Measurements from ENCODE around the gene SNX22. TPM values are rescaled to one million over a fixed set of nuclear protein-coding genes. Genes with fewer than 3 reads are reported as not detected.

SNX22 gene
- total RNA-seq, 2 donors from 2014 or later, result 12.2 to 15.9 TPM

DNA sequence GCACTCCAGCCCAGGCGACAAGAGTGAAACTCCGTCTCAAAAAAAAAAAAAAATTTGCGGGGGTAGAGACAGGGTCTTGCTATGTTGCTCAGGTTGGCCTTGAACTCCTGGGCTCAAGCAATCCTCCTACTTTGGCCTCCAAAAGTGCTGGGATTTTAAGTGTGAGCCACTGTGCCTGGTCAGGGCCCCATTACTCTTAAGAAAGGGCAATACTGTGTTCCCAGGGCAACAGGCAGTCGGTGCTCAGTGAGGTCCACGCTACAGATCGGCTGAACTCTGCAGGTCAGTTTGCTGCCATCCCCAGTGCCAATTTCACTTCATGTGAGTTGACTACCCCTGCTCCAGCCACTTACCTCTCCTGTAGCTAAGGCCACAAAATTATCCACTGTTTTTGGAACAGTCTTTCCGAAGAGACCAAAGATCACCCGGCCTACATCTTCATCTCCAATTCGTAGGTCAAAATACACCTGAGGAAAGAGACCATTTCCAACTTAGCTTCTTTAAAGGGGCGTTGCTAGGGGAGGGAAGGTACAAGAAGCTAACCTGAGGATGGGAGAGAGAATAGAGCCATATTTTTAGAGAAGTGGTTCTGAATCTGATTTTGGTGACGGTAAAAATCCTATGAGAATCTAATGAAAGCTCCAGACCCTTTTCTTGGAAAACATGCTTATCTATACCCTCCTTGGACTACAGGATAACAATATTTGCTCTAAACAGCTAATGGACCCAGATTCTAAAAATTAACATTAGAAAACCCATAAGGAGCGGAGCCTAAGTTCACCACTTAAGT is 10.4 kb downstream of the SNX22 start:
- no peak for DNase-seq (ENCODE audit: low spot score)
- no peak for TF ChIP-seq POLR2A (IDR thresholded peaks at IDR 0.05)
- TF ChIP-seq CTCF (IDR thresholded peaks at IDR 0.05), result no peak
- TF ChIP-seq POLR2AphosphoS5 (IDR thresholded peaks at IDR 0.05), result no peak
- 43% methylated on average over 12 of the region's 12 CpGs for WGBS

DNA sequence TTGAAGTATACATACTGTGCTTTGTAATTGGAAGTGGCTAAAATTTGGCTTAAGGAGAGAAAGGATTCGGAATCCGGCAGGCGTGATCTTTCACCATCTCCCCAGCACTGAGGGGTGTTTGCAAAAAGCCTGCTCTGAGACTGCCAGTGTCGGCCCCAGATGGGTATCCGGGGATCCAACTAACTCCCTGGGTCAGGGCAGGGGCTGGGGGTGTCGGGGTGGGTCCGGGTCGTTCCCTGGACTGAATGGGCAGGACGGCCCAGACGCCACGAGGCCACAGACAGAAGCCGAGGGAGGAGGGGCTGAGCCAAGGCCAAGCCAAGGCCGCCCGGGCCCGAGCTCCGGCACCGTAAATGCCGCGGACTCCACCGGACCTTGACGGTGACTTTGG is 10.9 kb downstream of the SNX22 start:
- Histone ChIP-seq H3K36me3 (peaks cover 15 to 24% of the 10 kb centered on the region in 2 donors), H3K27me3 (replicated peaks; ENCODE audit: insufficient read depth) (no peaks in the 10 kb centered on the region), H3K4me3 (peak overlapping the region; percentile 78 to 80), H3K27ac (peak overlapping the region; percentile 79 to 85), H3K9me3 (no peaks in the 10 kb centered on the region), H3K4me1 (replicated peaks) (peaks cover 15% of the 10 kb centered on the region)
- TF ChIP-seq POLR2AphosphoS5 (IDR thresholded peaks at IDR 0.05) (no peak), POLR2A (IDR thresholded peaks at IDR 0.05) (no peak), CTCF (IDR thresholded peaks at IDR 0.05) (no peak)
- WGBS, result under 1% methylated on average over 12 of the region's 21 CpGs
- intact Hi-C loops (cut with DNase I), result loop anchor here (5.0 kb wide), 1 partner anchor 65 kb away; the partner anchor contains the start of gene SNX1
- no peak for DNase-seq (ENCODE audit: low spot score)

More for the DNA sequence above, 10.4 kb downstream of the SNX22 start:
- H3K27ac ChIP-seq, result peak overlapping the region; percentile 79 to 85
- H3K36me3 ChIP-seq, result peaks cover 16 to 27% of the 10 kb centered on the region in 2 donors
- H3K9me3 ChIP-seq, result no peaks in the 10 kb centered on the region
- peaks cover 15% of the 10 kb centered on the region for H3K4me1 ChIP-seq (replicated peaks)
- intact Hi-C loops (cut with DNase I), result loop anchor here (5.0 kb wide), 1 partner anchor 65 kb away; the partner anchor contains the start of gene SNX1
- H3K4me3 ChIP-seq, result peak overlapping the region; percentile 78 to 80
- no peaks in the 10 kb centered on the region for H3K27me3 ChIP-seq (replicated peaks; ENCODE audit: insufficient read depth)

GRCh38 chr15:64162869-64163658 is 11.5 kb downstream of the SNX22 start, which contains the start of gene PPIB:
Gene PPIB (minus strand): TSS chr15:64163022. CDS start chr15:64162986, 36 bp downstream.
- peak; percentile 97 for DNase-seq (ENCODE audit: low spot score)
- Histone ChIP-seq H3K9me3 (no peaks in the 10 kb centered on the region), H3K36me3 (peaks cover 11 to 24% of the 10 kb centered on the region in 2 donors), H3K27me3 (replicated peaks; ENCODE audit: insufficient read depth) (no peaks in the 10 kb centered on the region), H3K27ac (peak within 1 kb of the TSS; percentile 79 to 85), H3K4me3 (peak within 1 kb of the TSS; percentile 78 to 80), H3K4me1 (replicated peaks) (peaks cover 15% of the 10 kb centered on the region)
- intact Hi-C loops (cut with DNase I), result loop anchor here (1.0 to 5.0 kb wide), 2 partner anchors 66 to 193 kb away; partner anchors contain the start of genes CSNK1G1 and SNX1
- TF ChIP-seq POLR2A (IDR thresholded peaks at IDR 0.05) (peak; percentile 61), POLR2AphosphoS5 (IDR thresholded peaks at IDR 0.05) (peak; percentile 93), CTCF (IDR thresholded peaks at IDR 0.05) (peak in 3 of 4 experiments; percentile 27 to 66 (median 61))
- WGBS, result under 1% methylated on average over 37 of the region's 69 CpGs

DNA sequence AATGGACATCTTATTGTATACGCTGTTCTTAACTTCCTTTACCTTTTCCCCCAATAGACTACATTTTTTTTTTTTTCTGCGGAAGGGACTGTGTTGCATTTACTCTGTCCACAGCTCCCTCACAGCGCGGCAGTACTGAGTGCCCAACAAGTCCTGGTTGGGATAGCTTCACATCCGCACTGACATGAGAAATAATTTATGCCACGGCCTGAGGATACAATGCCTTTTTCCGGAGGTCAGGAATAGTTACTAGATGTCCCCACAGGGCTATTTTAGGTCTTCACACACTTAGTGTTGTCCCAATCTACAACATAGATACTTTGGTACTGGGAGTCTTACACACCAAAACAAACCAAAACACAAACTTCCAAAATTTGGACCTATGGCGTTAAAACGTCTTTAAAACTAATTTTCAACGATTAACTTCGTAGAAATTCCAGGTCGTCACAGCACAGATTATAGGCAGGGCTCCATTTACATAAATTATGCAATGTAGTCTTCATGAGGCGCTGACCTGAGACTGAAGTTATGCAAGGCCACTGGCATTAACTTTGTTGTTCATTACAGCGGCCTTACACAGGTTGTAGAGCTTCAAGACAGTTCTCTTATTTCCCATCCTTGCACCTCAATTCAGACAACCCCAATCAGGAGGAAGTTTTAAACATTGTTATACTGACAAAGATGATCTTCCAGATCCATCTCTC is 12.3 kb downstream of the SNX22 start:
- 50% methylated on average over 14 of the region's 14 CpGs for WGBS
- no peak for DNase-seq (ENCODE audit: low spot score)

More for the DNA sequence above, 12.3 kb downstream of the SNX22 start:
- H3K27ac ChIP-seq, result peak overlapping the region; percentile 79 to 85
- intact Hi-C loops (cut with DNase I), result loop anchor here (1.0 to 5.0 kb wide), 2 partner anchors 67 to 192 kb away; partner anchors contain the start of genes CSNK1G1 and SNX1
- peak overlapping the region; percentile 78 to 80 for H3K4me3 ChIP-seq
- H3K9me3 ChIP-seq, result no peaks in the 10 kb centered on the region
- peaks cover 15% of the 10 kb centered on the region for H3K4me1 ChIP-seq (replicated peaks)
- H3K27me3 ChIP-seq (replicated peaks; ENCODE audit: insufficient read depth), result no peaks in the 10 kb centered on the region
- H3K36me3 ChIP-seq, result peaks cover 11 to 16% of the 10 kb centered on the region in 2 donors
- TF ChIP-seq CTCF (IDR thresholded peaks at IDR 0.05), result no peak
- TF ChIP-seq POLR2A (IDR thresholded peaks at IDR 0.05), result no peak
- no peak for TF ChIP-seq POLR2AphosphoS5 (IDR thresholded peaks at IDR 0.05)

All from prostate gland (tissue), 2 donors.